GM23338 (cell line): ENCODE data around the gene OLA1. TPM values are rescaled to one million over a fixed set of nuclear protein-coding genes. Genes with fewer than 3 reads are reported as not detected.

Experiments used
- ATAC-seq: fragments of 200-7000 bp; cut with Tn5 transposase; 3 replicates; pipeline ENCODE4 v1.9.1; 2020
- DNase-seq: peaks from one replicate; pipeline ENCODE4 v3.0.0-alpha.2; 2015; ENCODE audit warnings: low spot score
- H2AFZ ChIP-seq: fragments of 200-600 bp; sonication (generic); 2 replicates; pipeline ENCODE4 v1.8.0; 2016; ENCODE audit warnings: antibody characterized with exemption, mild to moderate bottlenecking, moderate library complexity
- H3F3A ChIP-seq: fragments of 200-600 bp; sonication (generic); replicated peaks from 2 replicates; pipeline ENCODE4 v1.8.0; 2017; ENCODE audit warnings: antibody characterized with exemption, mixed run types, low read depth
- H3K27ac ChIP-seq: fragments of 200-600 bp; sonication (generic); 2 replicates; pipeline ENCODE4 v1.6.1; 2016; ENCODE audit warnings: low read depth
- H3K27me3 ChIP-seq: fragments of 200-600 bp; sonication (generic); 2 replicates; pipeline ENCODE4 v1.8.0; 2016; ENCODE audit warnings: mild to moderate bottlenecking, mixed run types, moderate library complexity; ENCODE audit not compliant: insufficient read depth
- H3K36me3 ChIP-seq: fragments of 200-600 bp; sonication (generic); 2 replicates; pipeline ENCODE4 v1.8.0; 2016; ENCODE audit warnings: mild to moderate bottlenecking; ENCODE audit not compliant: insufficient read depth
- H3K4me1 ChIP-seq: fragments of 200-600 bp; sonication (generic); 2 replicates; pipeline ENCODE4 v1.8.0; 2016; ENCODE audit warnings: mild to moderate bottlenecking, moderate library complexity; ENCODE audit not compliant: insufficient read depth
- H3K4me2 ChIP-seq: fragments of 200-600 bp; sonication (generic); 2 replicates; pipeline ENCODE4 v1.7.1; 2017; ENCODE audit warnings: mixed run types
- H3K4me3 ChIP-seq: fragments of 200-600 bp; sonication (generic); 2 replicates; pipeline ENCODE4 v1.6.1; 2016; ENCODE audit warnings: mixed run types
- H3K79me2 ChIP-seq: fragments of 200-600 bp; sonication (generic); replicated peaks from 2 replicates; pipeline ENCODE4 v1.8.0; 2017; ENCODE audit warnings: mild to moderate bottlenecking; ENCODE audit not compliant: insufficient read depth
- H3K9me2 ChIP-seq: fragments of 200-600 bp; sonication (generic); 2 replicates; pipeline ENCODE4 v1.8.0; 2017; ENCODE audit not compliant: insufficient read depth
- H4K20me1 ChIP-seq: fragments of 200-600 bp; sonication (generic); replicated peaks from 2 replicates; pipeline ENCODE4 v1.8.0; 2017; ENCODE audit warnings: mild to moderate bottlenecking; ENCODE audit not compliant: insufficient read depth
- H3K27ac Mint-ChIP-seq: 2 replicates; pipeline ENCODE4 v1.8.0; 2020; ENCODE audit warnings: inconsistent platforms, mild to moderate bottlenecking, moderate library complexity, mixed read lengths
- H3K27me3 Mint-ChIP-seq: 3 replicates; pipeline ENCODE4 v1.8.0; 2022; ENCODE audit warnings: low read depth, mild to moderate bottlenecking, moderate library complexity, mixed read lengths, inconsistent platforms; ENCODE audit not compliant: insufficient read depth, poor library complexity
- H3K36me3 Mint-ChIP-seq: 3 replicates; pipeline ENCODE4 v1.8.0; 2021; ENCODE audit warnings: low read depth, mild to moderate bottlenecking, inconsistent platforms, moderate library complexity, mixed read lengths
- H3K4me1 Mint-ChIP-seq: 3 replicates; pipeline ENCODE4 v1.8.0; 2020; ENCODE audit warnings: mild to moderate bottlenecking, inconsistent platforms, mixed read lengths
- H3K4me3 Mint-ChIP-seq: 3 replicates; pipeline ENCODE4 v1.8.0; 2021; ENCODE audit warnings: moderate library complexity, mild to moderate bottlenecking, inconsistent platforms, mixed read lengths
- H3K9me3 Mint-ChIP-seq: 3 replicates; pipeline ENCODE4 v1.8.0; 2020; ENCODE audit warnings: moderate library complexity, mild to moderate bottlenecking, inconsistent platforms, mixed read lengths
- CREB1 ChIP-seq: fragments of 250-450 bp; sonication (Bioruptor Pico); IDR thresholded peaks from 2 replicates; pipeline ENCODE4 v1.5.0; 2020; ENCODE audit warnings: low read depth, mild to moderate bottlenecking, moderate library complexity
- ETS1 ChIP-seq: IDR thresholded peaks from 2 replicates; pipeline ENCODE4 v1.6.1; 2016; ENCODE audit warnings: antibody characterized with exemption
- EZH2 ChIP-seq: fragments of 200-600 bp; sonication (generic); IDR thresholded peaks from one replicate; pipeline ENCODE4 v1.8.0; 2017; ENCODE audit warnings: antibody characterized with exemption, mild to moderate bottlenecking, low read depth; ENCODE audit not compliant: unreplicated experiment
- EZH2phosphoT487 ChIP-seq: fragments of 200-600 bp; sonication (generic); IDR thresholded peaks from one replicate; pipeline ENCODE4 v1.8.1; 2018; ENCODE audit warnings: antibody characterized with exemption; ENCODE audit not compliant: unreplicated experiment
- JUNB ChIP-seq: IDR thresholded peaks from one replicate; pipeline ENCODE4 v1.6.1; 2016; ENCODE audit warnings: antibody characterized with exemption; ENCODE audit not compliant: unreplicated experiment
- NANOG ChIP-seq: IDR thresholded peaks from 2 replicates; pipeline ENCODE4 v1.6.1; 2016; ENCODE audit warnings: antibody characterized with exemption, borderline replicate concordance
- POLR2AphosphoS5 ChIP-seq: IDR thresholded peaks from 2 replicates; pipeline ENCODE4 v1.6.1; 2016; ENCODE audit warnings: antibody characterized with exemption, low read depth
- REST ChIP-seq: IDR thresholded peaks from one replicate; pipeline ENCODE4 v1.6.1; 2018; ENCODE audit warnings: antibody characterized with exemption; ENCODE audit not compliant: unreplicated experiment
- STAT1 ChIP-seq: IDR thresholded peaks from one replicate; pipeline ENCODE4 v1.6.1; 2016; ENCODE audit warnings: antibody characterized with exemption; ENCODE audit not compliant: unreplicated experiment
- ZNF114 ChIP-seq: fragments of 250-450 bp; sonication (Bioruptor Pico); IDR thresholded peaks from 2 replicates; pipeline ENCODE4 v1.5.0; 2020; ENCODE audit warnings: mild to moderate bottlenecking, moderate library complexity
- ZNF331 ChIP-seq: fragments of 250-450 bp; sonication (Bioruptor Pico); IDR thresholded peaks from 2 replicates; pipeline ENCODE4 v1.5.0; 2020; ENCODE audit warnings: low read depth, mild to moderate bottlenecking, moderate library complexity
- polyA plus RNA-seq: library from polyadenylated mRNA; unstranded; fragments of >200 nt; fragmentation: Nextera tagmentation; extraction: Ambion mirVana; gene quantifications from 2 replicates; pipeline ENCODE4 v1.2.1, GENCODE V29; 2016
- total RNA-seq: library from RNA; depleted of rRNA; stranded (reverse); fragments of >200 nt; shearing (Covaris generic); gene quantifications from 2 replicates; pipeline ENCODE4 v1.2.3, GENCODE V29; 2014
- TF ChIP-seq, protein P1 (sequence below), 2 experiments: fragments of 200-600 bp in 1 of 2; sonication (generic) in 1 of 2; conservative IDR thresholded peaks; 2 replicates each; pipeline versions ENCODE4 v1.5.1 to v1.6.1; 2016 to 2017; ENCODE audit warnings: antibody characterized with exemption in 2 of 2, low read depth in 2 of 2, mild to moderate bottlenecking in 2 of 2, moderate library complexity in 1 of 2

Gene OLA1
- total and polyA plus RNA-seq, 2 experiments from 2014 or later = 104 to 242 TPM

DNA sequence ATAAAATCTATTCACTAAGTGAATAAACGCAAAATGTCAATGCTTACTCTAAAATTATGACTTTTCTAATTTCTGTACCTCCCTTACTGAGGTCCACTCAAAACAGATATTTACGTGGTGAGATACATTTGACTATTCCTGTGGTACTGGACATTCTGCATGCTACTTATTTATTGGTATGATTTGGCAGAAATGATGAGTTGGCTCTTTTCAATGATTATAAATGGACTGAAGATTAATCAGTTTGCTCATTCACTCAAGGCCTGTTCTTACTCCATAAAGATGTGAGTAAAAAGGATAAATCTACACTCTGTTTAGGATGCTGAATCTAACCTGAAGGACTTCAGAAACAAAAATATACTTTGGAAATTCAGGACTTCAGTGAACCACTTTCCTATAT, 98.8 kb downstream of the OLA1 start (continued):
- TF ChIP-seq ETS1 = no peak
- TF ChIP-seq, protein P1, sequence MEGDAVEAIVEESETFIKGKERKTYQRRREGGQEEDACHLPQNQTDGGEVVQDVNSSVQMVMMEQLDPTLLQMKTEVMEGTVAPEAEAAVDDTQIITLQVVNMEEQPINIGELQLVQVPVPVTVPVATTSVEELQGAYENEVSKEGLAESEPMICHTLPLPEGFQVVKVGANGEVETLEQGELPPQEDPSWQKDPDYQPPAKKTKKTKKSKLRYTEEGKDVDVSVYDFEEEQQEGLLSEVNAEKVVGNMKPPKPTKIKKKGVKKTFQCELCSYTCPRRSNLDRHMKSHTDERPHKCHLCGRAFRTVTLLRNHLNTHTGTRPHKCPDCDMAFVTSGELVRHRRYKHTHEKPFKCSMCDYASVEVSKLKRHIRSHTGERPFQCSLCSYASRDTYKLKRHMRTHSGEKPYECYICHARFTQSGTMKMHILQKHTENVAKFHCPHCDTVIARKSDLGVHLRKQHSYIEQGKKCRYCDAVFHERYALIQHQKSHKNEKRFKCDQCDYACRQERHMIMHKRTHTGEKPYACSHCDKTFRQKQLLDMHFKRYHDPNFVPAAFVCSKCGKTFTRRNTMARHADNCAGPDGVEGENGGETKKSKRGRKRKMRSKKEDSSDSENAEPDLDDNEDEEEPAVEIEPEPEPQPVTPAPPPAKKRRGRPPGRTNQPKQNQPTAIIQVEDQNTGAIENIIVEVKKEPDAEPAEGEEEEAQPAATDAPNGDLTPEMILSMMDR (conservative IDR thresholded peaks at IDR 0.05; ENCODE audit: low read depth in 2 of 2) = no peak
- TF ChIP-seq CREB1 (CRISPR knock-in tag) = no peak
- TF ChIP-seq ZNF331 = no peak
- TF ChIP-seq JUNB = no peak
- TF ChIP-seq STAT1 = no peak
- no peak for TF ChIP-seq ZNF114

- H3F3A ChIP-seq = no peaks in the 10 kb centered on the region
- Mint-ChIP-seq H3K4me3 (no peak overlapping the region), H3K27ac (no peak overlapping the region), H3K36me3 (no peaks in the 10 kb centered on the region), H3K4me1 (peaks cover 6% of the 10 kb centered on the region; the same call in 2 of the 3 replicates), H3K9me3 (no peaks in the 10 kb centered on the region; the same call in 2 of the 3 replicates), H3K27me3 (peaks cover 1% of the 10 kb centered on the region)
- DNase-seq = no peak
- H3K4me3 ChIP-seq = no peak overlapping the region
- no peaks in the 10 kb centered on the region for H3K4me1 ChIP-seq
- no peak overlapping the region for H3K4me2 ChIP-seq
- no peaks in the 10 kb centered on the region for H3K9me2 ChIP-seq
- H3K36me3 ChIP-seq = no peaks in the 10 kb centered on the region
- no peak overlapping the region for H2AFZ ChIP-seq
- H3K79me2 ChIP-seq = peaks cover 29% of the 10 kb centered on the region
- H3K27ac ChIP-seq = no peak overlapping the region
- no peaks in the 10 kb centered on the region; the same call in 1 of the 2 replicates for H4K20me1 ChIP-seq
- ATAC-seq = no peak
- no peaks in the 10 kb centered on the region for H3K27me3 ChIP-seq
- TF ChIP-seq, protein P1 (conservative IDR thresholded peaks at IDR 0.05; ENCODE audit: low read depth in 2 of 2) = no peak
- TF ChIP-seq ETS1 (no peak), REST (no peak), ZNF114 (no peak), NANOG (no peak), EZH2phosphoT487 (no peak), JUNB (no peak), CREB1 (CRISPR knock-in tag) (no peak), STAT1 (no peak), EZH2 (no peak), POLR2AphosphoS5 (no peak)
Measured at GRCh38 chr2:174148833-174149232, 99.5 kb downstream of the OLA1 start.
